Peyer's patch (tissue), 4 donors: ENCODE measurements around the gene SORBS1.

ENCODE experiments used
- CTCF ChIP-seq, 6 experiments: fragments of 450-650 bp in 4 of 6; fragments of 200-600 bp in 2 of 6; sonication (generic) in 1 of 6; IDR thresholded peaks; one replicate each; pipeline ENCODE4 v1.5.1; 2017 to 2019; ENCODE audit warnings: antibody characterized with exemption in 6 of 6, mild to moderate bottlenecking in 3 of 6, moderate library complexity in 1 of 6
- POLR2A ChIP-seq, 2 donors: fragments of 450-650 bp; IDR thresholded peaks; one replicate each; pipeline ENCODE4 v1.5.1; 2017; ENCODE audit warnings: antibody characterized with exemption in 2 of 2, mild to moderate bottlenecking in 2 of 2, moderate library complexity in 2 of 2

- TF ChIP-seq CTCF (IDR thresholded peaks at IDR 0.05) (no peak), POLR2A (IDR thresholded peaks at IDR 0.05) (no peak)
Observed at GRCh38 chr10:95411635-95412034, 149.5 kb downstream of the SORBS1 start.
